Testis (tissue), 3 donors: ENCODE measurements around the gene CDH6. TPM values are rescaled to one million over a fixed set of nuclear protein-coding genes. Genes with fewer than 3 reads are reported as not detected.

Experiments used
- DNase-seq: peaks from one replicate; pipeline ENCODE4 v3.0.0-alpha.2; 2019
- H3K27ac ChIP-seq, 2 donors: fragments of 200-600 bp; sonication (generic); one replicate each; pipeline ENCODE4 v1.5.1; 2019
- H3K27me3 ChIP-seq: fragments of 200-600 bp; sonication (generic); one replicate; pipeline ENCODE4 v1.5.1; 2019
- H3K36me3 ChIP-seq: fragments of 200-600 bp; sonication (generic); one replicate; pipeline ENCODE4 v1.5.1; 2017; ENCODE audit warnings: low read depth; ENCODE audit errors: missing control alignments
- H3K4me1 ChIP-seq: fragments of 200-600 bp; sonication (generic); one replicate; pipeline ENCODE4 v1.5.1; 2019
- H3K4me3 ChIP-seq, 2 donors: fragments of 200-600 bp; sonication (generic); one replicate each; pipeline ENCODE4 v1.5.1; 2017 to 2019
- H3K9me3 ChIP-seq: fragments of 200-600 bp; sonication (generic); one replicate; pipeline ENCODE4 v1.5.1; 2017
- CTCF ChIP-seq, 3 experiments: fragments of 450-650 bp in 2 of 3; fragments of 200-600 bp in 1 of 3; sonication (generic) in 1 of 3; IDR thresholded peaks; one replicate each; pipeline ENCODE4 v1.5.1; 2016 to 2019; ENCODE audit warnings: antibody characterized with exemption in 3 of 3, mild to moderate bottlenecking in 2 of 3, moderate library complexity in 1 of 3
- POLR2A ChIP-seq: fragments of 450-650 bp; IDR thresholded peaks from one replicate; pipeline ENCODE4 v1.6.1; 2017; ENCODE audit warnings: antibody characterized with exemption, mild to moderate bottlenecking, moderate library complexity
- WGBS, 2 donors: methylation state at CpG; one replicate each; pipeline ENCODE4 v1.1.5; 2018; 5-methylcytosine and 5-hydroxymethylcytosine counted together
- intact Hi-C: fragments of 100-400 bp; cut with DNase I; formaldehyde crosslinking; loops from one replicate; pipeline ENCODE4 v1.15.1; 2023; ENCODE audit warnings: low total_unique reads
- polyA plus RNA-seq: library from polyadenylated mRNA; stranded (reverse); fragments of 350-450 nt; fragmentation: Illumina TruSeq; extraction: RNeasy Lipid Tissue Mini Kit (QIAGEN cat#74804); gene quantifications from one replicate; pipeline ENCODE4 v1.2.3, GENCODE V29; 2014; ENCODE audit warnings: low read depth, low replicate concordance; ENCODE audit not compliant: insufficient read depth
- total RNA-seq, 2 donors: library from RNA; depleted of rRNA; stranded (reverse); fragments of >200 nt; gene quantifications; one replicate each; pipeline ENCODE4 v1.2.3, GENCODE V29; 2016

The CDH6 gene
- total and polyA plus RNA-seq, 3 donors from 2014 or later: 0.68 to 3.6 (median 0.87) TPM

DNA sequence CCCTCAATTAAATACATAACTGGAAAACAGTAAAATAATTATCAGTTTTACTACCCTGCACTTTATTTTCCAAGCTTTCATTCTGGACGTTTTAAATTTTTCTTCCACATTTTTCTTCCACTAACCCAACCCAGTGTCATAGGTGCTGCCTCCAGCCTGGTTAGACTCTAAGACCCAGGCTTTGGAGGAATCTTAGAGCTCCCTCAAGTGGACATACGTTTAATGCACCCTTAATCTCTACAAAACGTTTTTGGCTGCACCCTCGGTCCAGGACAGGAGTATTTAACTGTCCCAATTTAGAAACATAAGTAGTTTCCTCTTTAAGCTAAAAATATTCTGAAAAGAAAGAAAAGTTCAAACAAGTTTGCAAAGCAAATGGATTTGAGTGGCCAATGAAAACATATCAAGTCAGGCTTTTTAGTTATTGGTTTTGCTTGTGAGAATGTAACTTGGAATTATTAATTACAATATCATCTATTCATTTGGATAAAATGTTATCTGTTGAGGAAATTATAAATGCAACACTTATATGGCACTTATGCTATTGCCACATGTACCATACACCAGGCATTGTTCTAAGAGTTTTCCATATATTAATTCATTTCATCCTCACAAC, 38.9 kb downstream of the CDH6 start:
- Histone ChIP-seq H3K27ac (no peak overlapping the region), H3K9me3 (no peaks in the 10 kb centered on the region), H3K36me3 (no peaks in the 10 kb centered on the region), H3K4me1 (no peaks in the 10 kb centered on the region), H3K4me3 (no peak overlapping the region), H3K27me3 (no peaks in the 10 kb centered on the region)
- TF ChIP-seq POLR2A: no peak
- peak; percentile 9 to 55 (median 37) for TF ChIP-seq CTCF (IDR thresholded peaks at IDR 0.05)
- WGBS, 2 donors: 5 to 7% methylated on average over 4 of the region's 4 CpGs
- peak; percentile 23 for DNase-seq
- intact Hi-C loops: no loop called here

GRCh38 chr5:31235381-31235780, 41.9 kb downstream of the CDH6 start:
- 79 to 81% methylated on average over 3 of the region's 3 CpGs for WGBS, 2 donors
- Histone ChIP-seq H3K27me3 (no peaks in the 10 kb centered on the region), H3K4me3 (no peak overlapping the region), H3K9me3 (no peaks in the 10 kb centered on the region), H3K27ac (no peak overlapping the region), H3K36me3 (no peaks in the 10 kb centered on the region), H3K4me1 (no peaks in the 10 kb centered on the region)
- no peak for DNase-seq
- no peak for TF ChIP-seq POLR2A
- TF ChIP-seq CTCF (IDR thresholded peaks at IDR 0.05): no peak
- intact Hi-C loops: no loop called here

DNA sequence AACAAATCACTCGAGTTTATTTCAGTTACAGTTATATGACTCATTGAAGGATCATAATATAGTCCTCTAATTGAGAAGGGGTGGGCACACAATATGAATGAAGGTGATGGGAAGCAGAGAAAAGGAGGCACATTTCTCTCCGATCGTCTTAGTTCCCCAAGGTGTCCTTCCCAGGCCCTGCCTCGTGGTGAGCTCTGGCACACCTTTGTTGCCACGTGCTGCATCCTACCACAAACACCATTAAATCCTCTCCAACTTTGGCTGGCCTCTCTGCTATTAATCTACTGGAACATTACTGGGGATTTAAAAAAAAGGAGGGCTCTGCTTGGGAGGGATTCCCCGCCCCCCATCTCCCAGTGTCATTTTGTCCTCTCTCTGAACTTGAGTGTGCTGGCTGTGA, 42.9 kb downstream of the CDH6 start:
- Histone ChIP-seq H3K36me3 (no peaks in the 10 kb centered on the region), H3K4me1 (no peaks in the 10 kb centered on the region), H3K27ac (no peak overlapping the region), H3K27me3 (no peaks in the 10 kb centered on the region), H3K9me3 (no peaks in the 10 kb centered on the region), H3K4me3 (no peak overlapping the region)
- DNase-seq: no peak
- WGBS, 2 donors: 87 to 89% methylated on average over 6 of the region's 6 CpGs
- no peak for TF ChIP-seq POLR2A
- no peak for TF ChIP-seq CTCF (IDR thresholded peaks at IDR 0.05)
- intact Hi-C loops: no loop called here

DNA sequence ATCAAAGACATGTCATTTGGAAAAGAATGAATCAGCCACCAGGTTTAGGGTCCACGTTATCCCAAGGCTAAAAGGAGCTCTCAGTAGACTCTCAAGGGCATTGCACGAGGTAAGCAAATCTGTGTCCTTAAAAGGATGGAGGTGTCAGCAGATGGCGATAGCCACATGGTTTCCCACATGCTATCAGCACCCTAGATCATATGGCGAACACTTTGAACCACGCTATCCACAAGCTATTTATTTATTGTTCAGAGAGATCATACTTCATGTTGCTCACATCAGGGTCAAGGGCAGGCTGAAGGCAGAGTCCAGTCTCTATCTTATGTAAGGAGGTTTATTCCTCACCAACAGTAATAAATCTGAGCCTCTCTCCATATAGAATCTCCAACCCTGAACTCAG, 43.7 kb downstream of the CDH6 start:
- DNase-seq: no peak
- no peaks in the 10 kb centered on the region for H3K36me3 ChIP-seq
- H3K4me1 ChIP-seq: no peaks in the 10 kb centered on the region
- 48 to 56% methylated on average over 5 of the region's 5 CpGs for WGBS, 2 donors
- H3K27ac ChIP-seq: no peak overlapping the region
- H3K27me3 ChIP-seq: no peaks in the 10 kb centered on the region
- H3K4me3 ChIP-seq: no peak overlapping the region
- H3K9me3 ChIP-seq: no peaks in the 10 kb centered on the region
- TF ChIP-seq CTCF (IDR thresholded peaks at IDR 0.05) (no peak), POLR2A (no peak)
- intact Hi-C loops: no loop called here

GRCh38 chr5:31238497-31238896, 45.0 kb downstream of the CDH6 start:
- Histone ChIP-seq H3K4me1 (no peaks in the 10 kb centered on the region), H3K4me3 (no peak overlapping the region), H3K27ac (no peak overlapping the region), H3K27me3 (no peaks in the 10 kb centered on the region), H3K9me3 (no peaks in the 10 kb centered on the region), H3K36me3 (no peaks in the 10 kb centered on the region)
- 63 to 77% methylated on average over 2 of the region's 2 CpGs for WGBS, 2 donors
- TF ChIP-seq POLR2A (no peak), CTCF (IDR thresholded peaks at IDR 0.05) (no peak)
- no peak for DNase-seq
- intact Hi-C loops: no loop called here
